GM18499 (cell line): ENCODE results near the gene GOLGA8M.
"Not testable (repeated sequence)": the region's sequence is repeated elsewhere in the genome, so short reads cannot be mapped to it uniquely, and the experiment has no call there.

Experiments used
- ATAC-seq: cut with Tn5 transposase; IDR thresholded peaks from one replicate; pipeline ENCODE4 v1.9.1; 2021; ENCODE audit warnings: moderate number of reproducible peaks; ENCODE audit not compliant: insufficient read depth, unreplicated experiment

The GOLGA8M gene

GRCh38 chr15:28663717-28664116, 48.5 kb downstream of the GOLGA8M start:
- not testable (repeated sequence) for ATAC-seq

GRCh38 chr15:28660750-28661149, 51.5 kb downstream of the GOLGA8M start:
- ATAC-seq, result not testable (repeated sequence)

GRCh38 chr15:28656018-28656360, 56.2 kb downstream of the GOLGA8M start:
- ATAC-seq, result not testable (repeated sequence)

- ATAC-seq, result not testable (repeated sequence)
Observed at GRCh38 chr15:28655329-28656017, 56.7 kb downstream of the GOLGA8M start.

GRCh38 chr15:28654194-28654593, 58.0 kb downstream of the GOLGA8M start:
- ATAC-seq, result not testable (repeated sequence)

- not testable (repeated sequence) for ATAC-seq
Observed at GRCh38 chr15:28652538-28652937, 59.7 kb downstream of the GOLGA8M start.
